Astrocyte (in vitro differentiated cells and primary cell): ENCODE results near the gene GNAQ. TPM values are rescaled to one million over a fixed set of nuclear protein-coding genes. Genes with fewer than 3 reads are reported as not detected.

Source experiments
- DNase-seq: peaks from one replicate; pipeline ENCODE4 v3.0.0-alpha.2; 2010; ENCODE audit warnings: low read depth
- FAIRE-seq: peaks from 2 replicates; lab custom pipeline; 2011; peaks lifted over from hg19 to GRCh38; lab: Jason Lieb, UNC
- H2AFZ ChIP-seq: 2 replicates; pipeline ENCODE4 v1.6.0; 2012; ENCODE audit warnings: low read depth, low read length, inconsistent platforms
- H3K27ac ChIP-seq: 2 replicates; pipeline ENCODE4 v1.5.1; 2011; ENCODE audit warnings: low read depth, low read length, inconsistent platforms
- H3K27me3 ChIP-seq: 2 replicates; pipeline ENCODE4 v1.6.0; 2011; ENCODE audit warnings: low read length, inconsistent platforms; ENCODE audit not compliant: insufficient read depth
- H3K36me3 ChIP-seq: 2 replicates; pipeline ENCODE4 v1.5.1; 2011; ENCODE audit warnings: low read length, inconsistent platforms; ENCODE audit not compliant: insufficient read depth
- H3K4me1 ChIP-seq: 2 replicates; pipeline ENCODE4 v1.5.1; 2011; ENCODE audit warnings: low read length, inconsistent platforms; ENCODE audit not compliant: insufficient read depth
- H3K4me2 ChIP-seq: 2 replicates; pipeline ENCODE4 v1.6.0; 2012; ENCODE audit warnings: low read length, inconsistent platforms
- H3K4me3 ChIP-seq: 2 replicates; pipeline ENCODE4 v1.5.1; 2011; ENCODE audit warnings: low read depth, mild to moderate bottlenecking, low read length, inconsistent platforms; ENCODE audit not compliant: insufficient read depth
- H3K79me2 ChIP-seq: 2 replicates; pipeline ENCODE4 v1.6.0; 2012; ENCODE audit warnings: mild to moderate bottlenecking, low read length, inconsistent platforms; ENCODE audit not compliant: insufficient read depth
- H3K9ac ChIP-seq: 2 replicates; pipeline ENCODE4 v1.6.0; 2012; ENCODE audit warnings: mild to moderate bottlenecking, low read length, inconsistent platforms
- H3K9me3 ChIP-seq: 2 replicates; pipeline ENCODE4 v1.5.1; 2012; ENCODE audit warnings: low read depth, mild to moderate bottlenecking, low read length, inconsistent platforms; ENCODE audit not compliant: insufficient read depth
- H4K20me1 ChIP-seq: 2 replicates; pipeline ENCODE4 v1.6.0; 2012; ENCODE audit warnings: low read length, inconsistent platforms; ENCODE audit not compliant: insufficient read depth
- H3K27ac Mint-ChIP-seq: one replicate; pipeline ENCODE4 v1.8.0; 2021; ENCODE audit warnings: mild to moderate bottlenecking, mixed read lengths; ENCODE audit not compliant: unreplicated experiment
- H3K27me3 Mint-ChIP-seq: one replicate; pipeline ENCODE4 v1.8.0; 2021; ENCODE audit warnings: low read depth, mixed read lengths; ENCODE audit not compliant: unreplicated experiment
- H3K36me3 Mint-ChIP-seq: one replicate; pipeline ENCODE4 v1.8.0; 2021; ENCODE audit warnings: low read depth, mixed read lengths; ENCODE audit not compliant: unreplicated experiment
- H3K4me1 Mint-ChIP-seq: one replicate; pipeline ENCODE4 v1.8.0; 2021; ENCODE audit warnings: low read depth, mixed read lengths; ENCODE audit not compliant: unreplicated experiment
- H3K4me3 Mint-ChIP-seq: one replicate; pipeline ENCODE4 v1.8.0; 2021; ENCODE audit warnings: mild to moderate bottlenecking, moderate library complexity, mixed read lengths; ENCODE audit not compliant: unreplicated experiment
- H3K9me3 Mint-ChIP-seq: one replicate; pipeline ENCODE4 v1.8.0; 2021; ENCODE audit warnings: mild to moderate bottlenecking, mixed read lengths; ENCODE audit not compliant: unreplicated experiment
- EZH2 ChIP-seq: IDR thresholded peaks from 2 replicates; pipeline ENCODE4 v1.6.1; 2012; ENCODE audit warnings: mild to moderate bottlenecking, low read length, inconsistent platforms; ENCODE audit not compliant: insufficient read depth
- total RNA-seq: library from RNA; stranded (reverse); gene quantifications from 2 replicates; pipeline ENCODE4 v1.2.1, GENCODE V29; 2021
- TF ChIP-seq, protein P1 (sequence below): IDR thresholded peaks from 2 replicates; pipeline ENCODE4 v1.5.1; 2011; ENCODE audit warnings: low read depth, mild to moderate bottlenecking, inconsistent platforms, low read length, moderate library complexity; ENCODE audit not compliant: insufficient read depth

GNAQ gene
- total RNA-seq, 1 donor from 2014 or later: 74.9 TPM

DNA sequence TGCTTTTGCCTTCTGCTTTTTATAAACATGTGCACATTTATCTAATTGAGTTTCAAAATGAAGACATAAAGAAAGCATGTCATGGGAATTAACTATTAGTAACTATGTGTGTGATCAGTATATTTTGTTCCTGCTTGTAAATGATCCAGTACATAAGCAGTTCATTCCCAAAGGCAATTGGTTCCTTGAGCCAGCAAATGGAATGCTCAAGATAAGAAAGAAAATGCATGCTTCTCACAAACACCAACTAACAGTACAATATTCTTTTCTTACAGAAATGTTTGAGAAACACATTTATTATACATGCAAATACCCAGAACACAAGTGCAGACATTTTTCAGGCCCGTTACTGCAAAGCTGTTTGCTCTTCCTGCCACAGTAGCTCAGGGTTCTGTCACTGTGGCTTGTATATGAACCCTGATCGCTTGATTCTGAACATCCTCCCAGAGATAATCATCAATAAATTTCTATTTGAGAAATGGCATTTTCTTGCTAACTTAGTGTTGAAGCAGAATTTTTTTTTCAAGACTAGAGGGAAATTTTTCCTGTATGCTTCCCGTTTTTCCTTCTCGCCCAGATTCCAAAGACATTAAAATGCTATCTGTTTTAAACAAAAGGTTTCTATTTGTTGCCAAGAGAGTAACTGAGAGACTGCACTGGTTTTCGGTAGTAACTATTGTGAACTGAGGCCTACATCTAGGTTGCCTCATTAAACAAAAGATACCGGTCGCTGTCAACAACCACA is 1.9 kb downstream of the GNAQ start:
- peak overlapping the region; percentile 100 for H3K4me3 Mint-ChIP-seq
- DNase-seq (no peak), FAIRE-seq (peak; percentile 29)
- H3K9me3 Mint-ChIP-seq: no peaks in the 10 kb centered on the region
- peak overlapping the region; percentile 57 for H3K27ac ChIP-seq
- peak overlapping the region; percentile 95 for H3K4me2 ChIP-seq
- TF ChIP-seq, protein P1, sequence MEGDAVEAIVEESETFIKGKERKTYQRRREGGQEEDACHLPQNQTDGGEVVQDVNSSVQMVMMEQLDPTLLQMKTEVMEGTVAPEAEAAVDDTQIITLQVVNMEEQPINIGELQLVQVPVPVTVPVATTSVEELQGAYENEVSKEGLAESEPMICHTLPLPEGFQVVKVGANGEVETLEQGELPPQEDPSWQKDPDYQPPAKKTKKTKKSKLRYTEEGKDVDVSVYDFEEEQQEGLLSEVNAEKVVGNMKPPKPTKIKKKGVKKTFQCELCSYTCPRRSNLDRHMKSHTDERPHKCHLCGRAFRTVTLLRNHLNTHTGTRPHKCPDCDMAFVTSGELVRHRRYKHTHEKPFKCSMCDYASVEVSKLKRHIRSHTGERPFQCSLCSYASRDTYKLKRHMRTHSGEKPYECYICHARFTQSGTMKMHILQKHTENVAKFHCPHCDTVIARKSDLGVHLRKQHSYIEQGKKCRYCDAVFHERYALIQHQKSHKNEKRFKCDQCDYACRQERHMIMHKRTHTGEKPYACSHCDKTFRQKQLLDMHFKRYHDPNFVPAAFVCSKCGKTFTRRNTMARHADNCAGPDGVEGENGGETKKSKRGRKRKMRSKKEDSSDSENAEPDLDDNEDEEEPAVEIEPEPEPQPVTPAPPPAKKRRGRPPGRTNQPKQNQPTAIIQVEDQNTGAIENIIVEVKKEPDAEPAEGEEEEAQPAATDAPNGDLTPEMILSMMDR: no peak
- no peak for TF ChIP-seq EZH2
- H3K27me3 Mint-ChIP-seq: no peaks in the 10 kb centered on the region
- peak overlapping the region; percentile 39 for H2AFZ ChIP-seq
- peak overlapping the region; percentile 95 for H3K9ac ChIP-seq
- H3K79me2 ChIP-seq: peaks cover 63% of the 10 kb centered on the region
- no peaks in the 10 kb centered on the region for H3K36me3 ChIP-seq
- H3K4me1 ChIP-seq: peaks cover 18% of the 10 kb centered on the region
- H3K27me3 ChIP-seq: no peaks in the 10 kb centered on the region
- H3K9me3 ChIP-seq: no peaks in the 10 kb centered on the region
- H3K4me1 Mint-ChIP-seq: peaks cover 42% of the 10 kb centered on the region
- peaks cover 38% of the 10 kb centered on the region for H4K20me1 ChIP-seq
- H3K4me3 ChIP-seq: peak overlapping the region; percentile 71
- peaks cover 2% of the 10 kb centered on the region for H3K36me3 Mint-ChIP-seq
- peak overlapping the region; percentile 87 for H3K27ac Mint-ChIP-seq

DNA sequence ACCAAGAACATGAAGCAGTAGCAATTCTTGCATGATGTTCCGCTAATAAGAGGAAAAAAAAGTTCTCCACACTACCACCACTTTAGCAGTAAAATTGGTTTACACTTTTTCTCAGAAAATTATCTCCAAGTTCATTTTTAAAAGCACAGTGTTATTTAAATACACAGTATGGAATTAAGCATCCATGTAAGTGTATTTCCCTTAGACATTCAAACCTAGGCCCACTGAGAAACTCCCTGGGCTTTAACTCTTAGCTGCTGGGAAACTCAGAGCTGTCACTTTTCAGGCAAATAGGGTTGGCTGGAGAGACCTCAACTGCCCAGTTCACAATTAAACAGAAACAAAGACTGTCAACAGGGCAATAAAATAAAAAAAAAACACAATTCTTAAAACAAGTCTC is 2.7 kb downstream of the GNAQ start:
- no peaks in the 10 kb centered on the region for H3K9me3 Mint-ChIP-seq

More for the DNA sequence above, 2.7 kb downstream of the GNAQ start:
- Histone ChIP-seq H3K27me3 (no peaks in the 10 kb centered on the region), H3K4me3 (peak overlapping the region; percentile 71), H3K9ac (peak overlapping the region; percentile 95), H3K4me1 (peaks cover 18% of the 10 kb centered on the region), H3K36me3 (no peaks in the 10 kb centered on the region), H3K9me3 (no peaks in the 10 kb centered on the region), H2AFZ (no peak overlapping the region), H3K4me2 (peak overlapping the region; percentile 95), H3K79me2 (peaks cover 71% of the 10 kb centered on the region), H4K20me1 (peaks cover 45% of the 10 kb centered on the region), H3K27ac (no peak overlapping the region)
- DNase-seq (no peak), FAIRE-seq (no peak)
- TF ChIP-seq, protein P1: no peak
- no peak for TF ChIP-seq EZH2
- peak overlapping the region; percentile 100 for H3K4me3 Mint-ChIP-seq
- no peaks in the 10 kb centered on the region for H3K27me3 Mint-ChIP-seq
- peaks cover 40% of the 10 kb centered on the region for H3K4me1 Mint-ChIP-seq
- H3K36me3 Mint-ChIP-seq: peaks cover 2% of the 10 kb centered on the region
- H3K27ac Mint-ChIP-seq: no peak overlapping the region
